Uterus (tissue), 2 donors: Measurements from ENCODE around the gene TCN2.

Experiments
- POLR2A ChIP-seq, 2 donors: fragments of 450-650 bp; IDR thresholded peaks; one replicate each; pipeline ENCODE4 v1.6.1; 2016; ENCODE audit warnings: antibody characterized with exemption in 2 of 2, mild to moderate bottlenecking in 1 of 2, moderate library complexity in 1 of 2
- TF ChIP-seq, protein P1 (sequence below), 4 experiments: fragments of 200-600 bp in 2 of 4; fragments of 450-650 bp in 2 of 4; sonication (generic) in 2 of 4; IDR thresholded peaks; one replicate each; pipeline ENCODE4 v1.5.1; 2016 to 2019; ENCODE audit warnings: antibody characterized with exemption in 4 of 4, mild to moderate bottlenecking in 2 of 4, moderate library complexity in 1 of 4

DNA sequence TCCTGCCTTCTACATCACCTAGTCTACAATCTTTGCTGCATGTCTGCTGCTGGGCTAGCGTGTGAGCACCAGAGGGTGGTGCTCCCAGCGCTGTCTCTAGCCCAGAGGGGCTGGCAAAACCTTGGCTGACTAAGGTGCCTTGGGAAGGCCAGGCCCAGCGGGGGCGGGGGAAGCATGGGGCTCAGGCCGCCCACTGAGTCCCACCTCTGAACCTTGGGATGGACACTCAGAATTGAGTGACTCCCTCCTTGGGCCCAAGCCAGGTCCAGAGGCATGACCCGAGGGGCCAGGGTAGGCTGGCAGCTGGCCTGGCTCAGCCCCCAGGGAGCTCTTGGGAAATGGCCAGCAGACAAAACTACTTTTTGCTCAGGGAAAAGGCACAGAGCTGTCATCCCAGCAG, 24.9 kb upstream of the TCN2 start:
- TF ChIP-seq, protein P1, sequence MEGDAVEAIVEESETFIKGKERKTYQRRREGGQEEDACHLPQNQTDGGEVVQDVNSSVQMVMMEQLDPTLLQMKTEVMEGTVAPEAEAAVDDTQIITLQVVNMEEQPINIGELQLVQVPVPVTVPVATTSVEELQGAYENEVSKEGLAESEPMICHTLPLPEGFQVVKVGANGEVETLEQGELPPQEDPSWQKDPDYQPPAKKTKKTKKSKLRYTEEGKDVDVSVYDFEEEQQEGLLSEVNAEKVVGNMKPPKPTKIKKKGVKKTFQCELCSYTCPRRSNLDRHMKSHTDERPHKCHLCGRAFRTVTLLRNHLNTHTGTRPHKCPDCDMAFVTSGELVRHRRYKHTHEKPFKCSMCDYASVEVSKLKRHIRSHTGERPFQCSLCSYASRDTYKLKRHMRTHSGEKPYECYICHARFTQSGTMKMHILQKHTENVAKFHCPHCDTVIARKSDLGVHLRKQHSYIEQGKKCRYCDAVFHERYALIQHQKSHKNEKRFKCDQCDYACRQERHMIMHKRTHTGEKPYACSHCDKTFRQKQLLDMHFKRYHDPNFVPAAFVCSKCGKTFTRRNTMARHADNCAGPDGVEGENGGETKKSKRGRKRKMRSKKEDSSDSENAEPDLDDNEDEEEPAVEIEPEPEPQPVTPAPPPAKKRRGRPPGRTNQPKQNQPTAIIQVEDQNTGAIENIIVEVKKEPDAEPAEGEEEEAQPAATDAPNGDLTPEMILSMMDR (IDR thresholded peaks at IDR 0.05) = no peak
- no peak for TF ChIP-seq POLR2A (IDR thresholded peaks at IDR 0.05)
